Measurements from ENCODE around the gene VAX1.

Gene VAX1

DNA sequence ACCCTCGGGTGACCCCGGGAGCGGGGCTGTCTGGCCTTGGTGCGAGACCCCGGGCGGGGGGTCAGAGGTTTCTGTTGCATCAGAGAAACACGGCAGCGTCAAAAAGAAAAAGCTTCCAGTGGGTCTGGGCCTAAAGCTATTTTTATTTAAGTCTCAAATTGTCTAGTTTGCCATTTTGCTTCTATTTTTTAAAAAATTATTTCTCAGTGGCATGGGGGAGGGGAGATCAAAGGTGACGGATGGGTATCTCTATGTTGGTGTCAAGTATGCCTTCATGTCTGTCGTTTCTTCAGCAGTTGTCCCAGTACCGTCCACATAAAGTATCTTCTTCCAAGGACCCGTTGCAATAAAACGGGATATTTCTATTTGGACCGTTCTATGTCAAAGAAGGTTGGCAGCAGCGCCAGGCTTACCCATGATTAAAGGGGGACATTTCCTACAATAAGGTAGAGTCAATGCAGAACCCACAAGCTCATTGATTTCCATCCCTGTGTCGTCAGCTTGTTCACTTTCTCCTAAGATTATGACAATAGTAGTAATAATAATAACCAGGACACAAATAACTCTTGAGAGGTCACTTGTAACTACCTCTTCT lies 26.0 kb upstream of the VAX1 start:
- DNase-seq: no peak

DNA sequence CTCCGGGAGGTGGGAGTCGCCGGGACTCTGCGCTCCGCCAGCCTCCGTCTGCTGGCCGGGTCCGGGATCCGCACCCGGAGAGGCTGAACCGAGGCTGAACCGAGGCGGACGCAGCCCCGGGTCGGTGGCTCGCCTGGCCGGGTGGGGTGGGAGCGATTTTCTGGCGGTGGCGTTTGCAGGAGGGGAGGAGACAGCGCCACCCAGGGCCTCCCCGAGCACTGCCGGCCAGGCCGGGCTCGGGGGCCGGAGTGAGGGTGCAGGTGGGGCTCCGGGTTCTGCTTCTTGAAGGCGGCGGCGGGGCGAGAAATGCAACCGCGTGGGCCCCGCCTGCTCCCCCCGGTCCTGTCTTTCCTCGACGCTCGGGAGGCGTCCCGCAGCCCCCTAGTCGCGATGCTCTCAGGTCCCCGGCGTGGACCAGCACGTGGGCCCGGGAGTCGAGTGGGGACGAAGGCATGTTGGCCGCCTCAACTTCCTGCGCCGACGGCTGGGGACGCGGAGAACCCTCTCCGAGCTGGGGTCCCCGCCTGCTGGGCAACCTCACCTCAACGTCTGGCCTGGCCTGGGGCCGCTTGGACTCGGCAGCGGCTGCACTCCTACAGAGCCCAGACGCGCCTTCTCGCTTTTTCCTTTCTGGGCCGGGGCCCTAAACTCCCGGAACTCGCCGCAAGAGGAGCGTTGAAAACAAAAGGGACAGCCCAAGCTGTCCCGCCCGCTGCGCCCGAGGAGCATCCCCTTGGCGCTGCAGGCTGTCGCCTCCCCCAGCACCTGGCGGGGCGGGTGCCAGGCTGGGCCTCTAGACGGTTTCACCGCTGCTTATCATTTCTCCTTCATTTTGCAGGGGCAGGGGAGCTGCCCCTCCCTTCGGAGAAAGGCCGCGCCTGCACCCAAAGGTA lies 25.2 kb upstream of the VAX1 start:
- DNase-seq: peak; percentile 55

DNA sequence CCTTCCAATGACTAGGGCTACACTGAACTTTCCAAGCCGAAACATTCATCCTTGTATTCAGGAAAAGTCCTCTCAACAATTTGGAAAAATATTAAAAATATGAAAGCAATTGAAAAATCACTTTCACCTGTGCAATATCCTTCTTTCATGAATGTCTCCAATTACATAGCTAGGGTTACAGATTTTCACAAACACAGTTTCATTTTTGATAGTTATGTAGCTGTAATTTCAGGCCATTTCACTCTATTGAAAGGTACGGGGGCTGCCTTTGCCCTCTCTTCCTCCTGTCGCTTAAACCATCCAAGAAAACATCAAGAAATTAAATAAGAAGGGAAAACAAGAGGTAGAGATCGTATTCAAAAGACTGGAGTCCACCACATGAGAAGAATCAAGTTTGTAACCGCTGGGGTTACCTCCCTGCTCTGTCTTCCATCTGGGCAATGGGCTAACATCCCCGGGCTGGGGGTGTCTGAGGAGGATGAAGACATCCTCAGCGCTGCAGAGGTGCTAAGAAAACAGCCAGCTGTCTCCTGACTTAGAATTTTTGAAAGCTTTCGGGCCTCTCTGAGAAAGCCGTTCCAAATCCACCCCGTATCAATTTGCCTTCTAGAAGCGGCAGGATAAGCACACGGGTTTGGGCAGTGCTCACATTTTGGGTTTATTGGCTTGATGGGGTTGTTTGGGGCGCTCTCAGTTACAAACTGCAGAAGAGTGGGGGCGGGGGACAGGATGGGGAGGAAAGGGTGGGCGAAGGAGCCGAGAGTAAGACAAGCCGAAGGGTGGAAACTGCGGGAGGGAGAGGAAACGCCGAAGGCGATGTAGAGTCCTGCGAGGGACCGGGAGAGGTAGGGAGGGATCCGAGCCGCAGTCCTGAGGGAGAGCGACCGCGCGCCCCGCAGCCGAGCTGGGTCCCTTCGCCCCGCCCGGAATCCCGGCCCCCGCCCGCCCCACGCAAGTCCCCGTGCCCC lies 24.3 kb upstream of the VAX1 start:
- no peak for DNase-seq

DNA sequence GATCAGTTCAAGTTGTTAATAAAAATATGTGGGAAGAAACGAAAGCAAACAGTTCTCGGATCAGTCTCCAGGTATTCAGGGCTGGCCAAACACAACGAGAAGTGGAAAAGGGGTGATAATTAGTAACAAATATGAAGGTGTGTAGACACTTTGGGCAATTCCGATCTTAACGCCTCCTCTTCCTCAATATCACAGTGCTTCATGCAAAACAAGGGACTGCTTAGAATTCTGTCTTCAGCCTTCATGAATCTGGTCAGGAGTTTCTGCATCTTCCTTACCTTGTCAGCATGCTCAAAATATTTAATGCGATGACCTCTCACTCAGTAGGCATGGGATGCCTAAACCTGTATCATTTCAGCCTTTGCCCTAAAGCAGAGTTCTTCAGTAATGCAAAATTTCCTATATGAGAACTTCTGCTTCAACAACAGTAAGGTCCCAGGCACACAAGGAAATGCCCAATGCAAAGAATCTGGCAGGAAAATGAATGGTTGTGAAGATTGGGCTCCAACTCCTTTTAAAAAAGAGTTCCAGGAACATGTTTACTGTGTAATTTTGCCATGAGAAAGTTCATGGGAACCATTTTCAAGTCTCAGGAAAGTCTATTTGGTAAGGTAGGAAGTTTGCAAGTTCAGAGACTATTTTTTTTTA lies 23.4 kb upstream of the VAX1 start:
- no peak for DNase-seq

DNA sequence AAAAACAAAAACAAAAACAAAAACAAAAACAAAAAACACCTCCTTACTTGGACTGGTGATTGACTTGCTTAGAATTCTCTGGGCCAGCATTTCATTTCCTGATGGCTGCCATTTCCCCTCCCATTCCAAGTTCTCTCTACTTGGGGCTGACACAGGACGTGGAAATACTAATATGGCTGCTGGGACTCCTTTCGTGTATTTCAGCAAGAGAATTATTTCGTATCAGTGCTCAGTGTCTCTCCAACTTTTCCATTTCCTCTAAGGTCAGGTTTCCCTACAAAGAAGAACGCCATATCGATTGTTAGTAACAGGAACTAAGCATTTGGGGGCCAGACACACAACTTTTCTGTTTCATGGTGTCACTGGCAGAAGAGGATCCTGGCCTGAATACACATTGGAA lies 22.5 kb upstream of the VAX1 start:
- DNase-seq: no peak

DNA sequence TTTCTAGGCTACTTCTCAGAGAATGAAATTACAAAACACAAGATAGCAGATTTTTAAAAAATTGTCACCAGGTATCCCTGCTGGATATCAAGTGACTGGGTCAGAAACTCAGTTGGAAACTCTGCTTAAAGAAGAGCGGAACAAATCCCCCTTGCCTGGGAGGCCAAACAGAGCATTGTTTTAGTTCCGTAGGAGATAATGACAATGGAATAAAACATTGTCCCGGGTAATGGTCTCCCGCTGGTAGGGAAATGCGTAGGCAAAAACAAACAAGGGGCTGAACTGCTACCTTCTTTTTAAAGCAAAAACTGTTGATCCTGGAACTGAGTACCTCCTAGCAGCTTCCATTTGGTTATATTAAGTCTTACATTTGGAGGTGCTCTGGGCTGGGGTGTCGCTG lies 21.3 kb upstream of the VAX1 start:
- no peak for DNase-seq

DNA sequence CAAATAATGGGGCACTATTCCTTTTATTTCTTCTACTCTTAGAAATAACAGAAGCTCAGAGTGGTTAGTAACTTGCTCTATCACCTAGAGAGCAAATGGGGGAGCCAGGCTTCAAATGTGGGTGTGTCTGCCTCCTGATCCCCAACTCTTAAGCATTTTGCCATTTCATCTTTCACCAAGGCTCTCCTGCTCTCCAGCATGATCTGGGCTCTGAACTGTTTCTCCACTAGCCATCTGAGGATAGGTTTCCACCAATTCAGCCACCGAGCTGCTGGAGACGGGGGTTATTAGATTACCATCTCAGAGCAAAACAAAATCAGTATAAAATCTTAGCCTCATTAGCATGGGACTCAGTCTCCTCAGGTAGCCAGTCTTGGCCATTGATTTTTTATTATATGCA lies 20.2 kb upstream of the VAX1 start:
- DNase-seq: no peak

DNA sequence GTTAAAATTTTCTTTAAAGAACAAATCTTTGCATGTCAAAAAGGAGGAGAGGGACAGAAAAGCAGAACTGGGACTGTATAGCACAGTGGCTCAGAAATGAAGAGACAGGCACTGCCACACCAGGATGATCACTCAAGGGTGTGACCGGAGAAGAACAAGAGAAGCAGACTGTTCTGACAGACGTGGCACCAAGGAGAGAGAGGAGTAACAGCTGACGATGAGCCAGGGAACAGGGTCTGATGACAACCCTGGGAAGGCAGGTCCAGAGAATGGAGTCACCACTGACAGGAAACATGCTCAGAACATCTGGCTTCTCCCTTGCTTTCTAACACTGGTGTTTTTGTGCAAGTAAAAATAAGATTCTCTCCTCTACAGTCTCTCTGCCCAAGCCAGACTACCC lies 14.6 kb upstream of the VAX1 start:
- DNase-seq: no peak

DNA sequence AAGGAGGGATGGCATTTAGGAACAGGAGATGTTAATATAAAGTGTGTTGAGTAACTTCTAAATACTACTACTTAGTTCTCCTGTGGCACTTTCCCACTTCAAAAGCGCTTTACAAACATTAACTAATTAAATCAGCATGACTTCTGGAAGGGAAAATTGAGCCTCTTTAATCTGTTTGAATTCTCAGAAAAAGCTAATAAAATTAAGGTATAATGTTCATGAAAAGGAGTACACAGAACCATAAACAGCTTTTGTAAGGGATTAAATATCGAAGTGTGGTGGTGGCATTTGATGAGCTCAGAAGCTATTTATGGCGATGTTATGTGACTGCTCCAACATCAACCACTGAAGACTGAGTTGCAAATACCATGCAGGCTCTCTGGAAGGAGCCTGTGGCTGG lies 10.2 kb upstream of the VAX1 start:
- no peak for DNase-seq

DNA sequence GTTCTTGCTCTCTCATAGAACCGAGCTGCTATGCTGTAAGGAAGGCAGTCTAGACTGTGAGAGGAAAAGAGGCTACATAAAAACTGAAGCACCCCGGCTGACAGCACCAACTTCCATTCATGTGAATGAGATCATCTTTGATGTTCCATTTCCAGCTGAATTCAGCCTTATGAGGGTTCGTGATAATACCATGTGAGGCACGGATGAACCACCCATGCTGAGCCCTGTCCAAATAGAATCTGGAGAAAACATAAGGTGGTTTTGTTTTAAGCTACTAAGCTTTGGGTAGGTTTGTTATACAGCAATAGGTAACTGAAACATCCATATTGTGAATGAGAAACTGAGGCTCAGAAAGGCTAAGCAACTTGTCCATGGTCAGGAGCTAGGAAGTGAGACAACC lies 6.9 kb upstream of the VAX1 start:
- no peak for DNase-seq

DNA sequence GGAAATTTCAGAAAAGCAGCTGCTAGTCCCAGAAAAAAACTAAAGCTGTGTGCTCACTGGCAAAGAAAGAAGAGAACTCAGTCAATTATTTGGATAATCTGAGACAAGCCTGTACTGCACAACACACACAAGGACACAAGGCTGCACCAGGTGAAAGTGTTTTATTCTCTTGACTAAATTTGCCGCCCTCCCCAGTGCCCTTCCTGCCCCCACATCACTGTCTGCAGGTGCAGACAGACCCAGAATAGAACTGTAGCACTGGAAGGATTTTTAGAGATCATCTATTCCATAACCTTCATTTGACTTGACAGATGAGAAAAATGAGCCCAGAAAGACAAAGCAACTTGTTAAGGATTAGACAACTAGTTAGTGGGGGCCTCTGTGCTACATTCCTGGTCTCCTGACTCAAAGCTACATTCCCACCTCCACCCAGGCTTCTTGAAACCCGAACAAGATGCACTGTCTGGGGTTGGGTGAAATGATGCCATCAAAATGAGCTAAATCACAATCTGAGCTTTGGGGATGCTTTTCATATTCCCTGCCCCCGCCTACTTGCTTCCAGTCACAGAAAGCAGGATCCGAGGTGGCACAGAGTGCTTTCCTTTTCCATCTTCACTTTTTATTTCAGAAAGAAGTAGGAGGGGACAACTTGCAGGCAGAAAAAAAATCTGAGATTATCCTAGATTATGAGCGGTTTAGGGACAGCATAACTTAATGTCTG lies 5.2 kb upstream of the VAX1 start:
- no peak for DNase-seq

DNA sequence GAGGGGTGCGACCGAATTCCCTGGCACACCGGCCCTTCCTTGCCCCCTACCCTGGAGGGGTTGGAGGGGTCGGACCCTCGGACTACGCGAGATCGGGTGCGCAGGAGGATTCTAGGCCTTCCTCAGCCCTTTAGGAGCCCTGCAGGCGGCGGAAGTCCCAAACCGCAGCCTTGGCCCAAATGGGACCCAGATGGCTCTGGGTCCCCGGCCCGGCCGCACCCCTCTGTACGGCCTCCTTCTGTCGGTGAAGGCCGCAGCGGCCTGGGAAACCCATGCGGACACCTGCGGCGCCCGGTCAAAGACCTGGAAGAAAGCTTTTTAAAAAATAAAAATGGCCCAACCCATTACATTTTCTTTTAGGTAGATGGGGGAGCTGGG lies 2.4 kb upstream of the VAX1 start:
- DNase-seq: no peak

DNA sequence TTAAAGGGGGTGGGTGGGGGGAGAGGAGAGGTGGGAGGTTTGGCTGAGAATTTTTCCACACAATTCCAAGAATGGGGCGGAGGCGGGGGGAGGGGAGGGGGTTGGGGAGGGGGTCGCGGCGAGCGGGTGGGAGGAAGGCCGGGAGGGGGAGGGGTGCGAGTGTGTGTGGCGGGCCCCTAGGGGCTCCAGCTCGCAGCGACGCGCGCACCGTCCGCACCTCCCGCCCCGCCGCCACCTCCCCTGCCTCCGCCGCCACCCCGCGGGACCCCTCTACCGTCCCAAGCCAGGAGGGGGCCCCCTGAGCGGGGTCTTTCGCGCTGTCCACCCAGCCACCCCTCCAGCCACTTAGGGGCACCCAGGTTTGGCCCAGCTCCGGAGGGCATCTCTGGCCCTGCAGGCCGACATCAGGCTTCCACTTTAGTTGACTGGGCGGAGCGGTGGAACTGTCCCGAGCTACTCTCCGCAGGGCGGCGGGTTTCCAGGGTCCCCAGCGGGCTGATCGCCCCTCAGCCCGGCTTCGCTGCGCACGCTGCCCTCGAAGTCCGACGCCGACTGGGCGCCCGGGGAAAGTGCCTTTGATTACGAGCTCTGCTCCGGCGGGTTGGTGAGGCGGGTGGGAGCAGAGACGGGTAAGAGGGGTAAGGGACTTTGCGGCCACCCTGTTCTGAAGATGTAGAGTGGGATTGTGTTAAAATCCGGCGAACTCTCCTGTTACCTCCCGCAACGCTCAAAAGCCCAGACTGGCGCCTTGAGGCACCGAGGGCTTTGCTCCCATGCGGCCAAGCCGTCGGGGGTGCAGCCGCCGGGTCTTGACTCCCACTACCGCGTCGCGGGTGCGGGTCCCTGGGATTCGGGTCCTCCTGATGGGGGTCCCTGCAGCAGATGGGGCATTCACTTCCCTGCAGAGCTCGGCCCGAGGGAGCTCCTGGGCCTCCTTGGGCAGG lies 1.8 kb upstream of the VAX1 start:
- DNase-seq: peak; percentile 48

DNA sequence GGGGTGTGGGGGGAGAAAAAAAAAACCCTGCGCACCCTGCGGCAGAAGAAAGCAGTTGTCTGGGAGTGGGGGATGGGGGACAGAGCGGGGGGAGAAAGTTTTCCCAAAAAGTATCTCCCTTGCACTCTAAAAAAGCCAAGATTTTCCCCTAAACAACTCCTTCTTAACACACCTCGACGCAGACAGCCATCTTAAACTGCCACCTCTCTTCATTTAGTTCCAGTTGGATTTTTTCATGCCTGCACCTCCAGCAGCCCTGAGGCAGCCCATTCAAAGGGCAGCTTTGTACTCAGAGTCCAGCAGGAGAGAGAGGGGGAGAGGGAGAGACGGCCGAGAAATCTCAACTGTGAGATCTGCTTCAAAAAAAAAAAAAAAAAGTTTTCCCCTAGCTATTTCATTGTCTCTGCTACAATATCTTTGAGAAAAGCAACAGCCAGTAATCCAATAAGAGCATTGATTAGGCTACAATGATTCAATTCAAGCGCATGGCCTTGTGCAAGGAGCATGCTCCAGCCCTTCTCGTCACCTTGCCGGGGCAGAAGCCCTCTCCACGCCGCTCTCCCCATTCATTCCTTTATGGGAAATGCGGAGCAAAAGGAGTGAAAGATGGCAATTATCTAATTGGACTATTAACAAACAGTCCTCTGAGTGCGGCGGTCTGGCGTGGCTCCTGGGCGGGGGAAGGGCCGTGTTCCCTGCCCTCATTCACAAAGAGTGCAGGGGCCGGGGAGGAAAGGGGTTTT lies 939 bp upstream of the VAX1 start:
- no peak for DNase-seq

DNA sequence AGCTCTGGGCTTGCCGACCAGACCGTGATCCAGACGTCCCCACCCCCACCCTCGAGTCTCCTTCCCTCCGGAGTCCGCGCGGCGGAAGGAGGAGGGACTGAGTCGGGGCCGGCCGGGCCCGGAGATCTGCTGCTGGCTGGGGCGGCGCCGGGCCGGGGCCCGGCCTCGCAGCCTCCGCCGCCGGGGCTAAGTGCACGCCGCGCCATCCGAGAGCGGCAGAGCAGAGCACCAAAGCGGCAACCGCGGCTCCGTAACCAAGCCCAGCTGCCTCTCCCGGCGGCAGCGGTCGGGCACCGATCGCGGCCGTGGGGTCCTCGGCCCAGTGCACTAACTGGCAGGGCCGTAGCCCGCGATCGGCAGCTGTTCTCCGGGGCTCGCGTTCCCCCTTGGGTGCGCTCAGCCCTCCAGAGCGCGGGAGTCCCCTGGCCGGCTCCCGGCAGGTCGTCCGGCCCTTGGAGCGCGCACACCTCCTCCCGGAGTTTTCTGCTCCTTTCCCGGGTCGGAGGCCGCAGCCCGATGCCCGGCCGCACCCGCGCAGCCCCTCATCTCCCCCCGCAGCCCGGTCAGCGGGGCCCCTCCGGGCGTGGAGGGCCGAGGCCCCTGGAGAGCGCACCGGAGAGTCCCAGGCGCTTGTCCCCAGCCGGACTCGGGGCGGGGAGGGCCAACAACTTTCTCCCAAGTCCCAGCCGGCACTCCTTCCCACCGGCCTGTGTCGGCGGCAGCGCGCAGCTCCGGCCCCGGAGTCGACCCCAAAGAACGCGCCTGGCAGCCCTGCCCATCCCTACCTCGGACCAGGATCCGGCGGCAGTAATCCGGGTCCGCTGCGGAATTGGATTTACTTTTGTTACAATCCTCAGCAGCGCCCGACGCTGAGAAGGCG lies 799 bp downstream of the VAX1 start:
- peak; percentile 57 for DNase-seq

DNA sequence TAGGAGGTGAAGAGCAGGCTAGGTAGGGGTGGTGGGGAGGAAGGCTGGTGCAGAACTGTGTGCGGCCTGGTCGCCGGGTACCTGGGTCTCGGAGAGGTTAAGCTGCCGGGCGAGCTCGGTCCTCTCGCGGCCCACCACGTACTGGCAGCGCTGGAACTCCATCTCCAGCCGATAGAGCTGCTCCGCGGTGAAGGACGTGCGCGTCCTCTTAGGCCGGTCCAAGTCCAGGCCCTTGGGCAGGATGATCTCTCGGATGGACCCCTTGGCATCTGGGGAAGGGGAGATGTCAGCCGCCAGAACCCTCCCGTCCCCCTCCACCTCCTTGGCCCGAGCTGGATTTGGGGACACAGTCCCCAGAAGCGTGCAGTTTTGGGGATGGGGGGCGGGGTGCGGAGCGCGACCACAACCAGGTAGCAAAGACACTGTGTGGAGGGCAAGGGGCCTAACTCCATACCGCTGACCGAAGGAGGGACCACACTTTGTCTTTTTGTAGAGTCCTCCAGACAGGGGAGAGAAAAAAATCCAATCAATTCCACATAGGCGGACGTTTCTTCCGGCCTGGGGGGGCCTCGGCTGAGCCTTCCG lies 1.6 kb downstream of the VAX1 start:
- DNase-seq: no peak

DNA sequence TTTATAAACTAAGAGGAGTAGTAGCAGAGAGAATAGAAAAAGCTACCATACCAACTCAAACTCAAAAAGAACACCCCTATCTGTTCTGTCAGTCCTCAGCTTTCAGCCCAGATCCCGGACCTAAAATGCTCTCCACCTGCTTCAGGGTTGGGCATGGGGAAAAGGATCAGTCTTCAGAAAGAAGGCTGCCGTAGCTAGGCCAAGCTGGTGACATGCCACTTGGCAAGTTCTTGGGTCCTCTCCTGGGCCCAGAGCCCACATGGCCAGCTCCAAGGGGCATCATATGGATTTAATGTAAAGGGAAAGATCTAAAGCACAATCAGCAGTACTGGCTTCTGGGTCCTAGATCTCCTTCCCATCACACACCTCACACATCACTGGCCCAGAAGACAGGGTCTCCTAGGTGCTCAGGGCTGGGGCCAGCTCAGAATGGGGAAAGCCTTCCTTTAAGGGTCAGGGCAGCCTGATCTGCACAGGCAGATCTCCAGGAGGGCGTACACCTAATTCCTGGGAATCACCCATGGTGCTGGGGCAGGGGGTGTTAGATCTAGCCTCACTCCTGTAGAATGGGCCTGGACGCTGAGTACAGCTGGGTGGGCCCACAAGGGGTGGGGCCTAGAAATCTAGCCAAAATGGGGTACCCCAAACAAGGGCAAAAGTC lies 2.5 kb downstream of the VAX1 start:
- no peak for DNase-seq

DNA sequence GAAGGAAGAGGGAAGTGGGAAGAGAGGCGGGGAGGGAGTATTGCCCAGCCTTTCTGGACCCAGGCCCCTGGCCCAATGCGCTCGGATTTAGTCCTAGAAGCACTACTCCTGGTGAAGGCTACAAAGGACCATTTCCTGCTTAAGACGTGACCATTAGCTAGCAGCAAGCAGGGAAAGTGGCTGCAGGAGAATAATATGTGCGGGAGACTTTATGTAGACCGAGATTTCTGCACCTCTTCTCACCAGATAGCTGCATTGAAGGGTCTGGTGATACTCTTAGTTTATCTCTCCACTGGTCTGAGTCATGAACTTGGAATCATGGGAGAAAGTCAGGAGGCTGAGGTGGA lies 3.1 kb downstream of the VAX1 start:
- DNase-seq: no peak
